Activated CD4-positive, CD25-positive, alpha-beta regulatory T cell (primary cell): Measurements from ENCODE around the gene DNM1.
A peak's percentile ranks its signal among the peaks of the same experiment; 100 is the strongest.
"Not testable (repeated sequence)": the region's sequence is repeated elsewhere in the genome, so short reads cannot be mapped to it uniquely, and the experiment has no call there.

Experiments
- DNase-seq, 4 experiments: peaks; one replicate each; lab custom pipeline; 2025; lab: John Stamatoyannopoulos, UW

Gene DNM1

DNA sequence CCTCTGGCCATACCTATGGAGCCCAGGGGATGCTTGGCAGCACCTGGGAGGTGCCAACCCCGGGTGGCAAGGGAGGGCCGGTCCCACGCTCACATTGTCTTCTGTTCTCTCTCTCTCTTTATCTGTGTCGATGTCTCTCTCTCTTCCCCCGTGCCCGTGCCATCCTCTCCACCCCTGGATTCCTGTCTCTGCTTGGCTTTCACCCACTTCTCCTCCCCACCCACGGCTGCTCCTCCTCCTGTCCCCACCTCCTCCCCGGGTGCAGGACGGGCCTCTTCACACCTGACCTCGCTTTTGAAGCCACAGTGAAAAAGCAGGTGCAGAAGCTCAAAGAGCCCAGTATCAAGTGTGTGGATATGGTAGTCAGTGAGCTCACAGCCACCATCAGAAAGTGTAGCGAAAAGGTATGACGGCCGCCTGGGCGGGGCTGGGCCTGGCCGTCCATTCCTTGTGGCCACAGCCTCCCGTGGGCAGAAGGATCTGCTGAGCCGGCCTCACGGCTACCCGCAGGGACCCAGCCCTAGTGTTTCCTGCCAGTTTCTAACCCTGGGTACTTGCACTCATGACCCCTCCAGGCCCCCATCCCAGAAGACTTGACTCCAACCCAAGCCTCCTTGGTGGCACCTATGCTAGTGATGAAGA, 22.7 kb downstream of the DNM1 start:
- DNase-seq: no peak

DNA sequence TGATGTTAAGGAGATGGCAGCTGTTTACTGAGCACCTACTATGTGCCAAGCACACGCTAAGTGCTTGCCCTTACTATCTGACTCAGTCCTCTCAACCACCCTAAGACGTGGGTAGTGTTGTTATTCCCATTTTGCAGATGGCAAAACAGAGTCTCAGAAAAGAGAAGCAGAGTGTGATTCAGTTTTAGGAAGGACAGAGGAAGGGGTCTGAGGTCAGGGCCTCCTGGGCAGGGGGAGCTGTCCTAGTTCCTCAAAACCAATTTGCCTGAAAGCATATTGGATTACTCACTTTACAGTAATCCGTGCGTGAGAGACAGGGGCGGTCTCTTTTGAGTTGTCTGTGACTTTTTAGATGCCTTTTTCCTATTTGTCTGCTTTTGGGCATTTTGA, 23.2 kb downstream of the DNM1 start:
- no peak for DNase-seq

- DNase-seq: not testable (repeated sequence)
These were observed 27.7 kb downstream of the DNM1 start for GRCh38 chr9:128230897-128231296.

GRCh38 chr9:128231638-128232527, 28.7 kb downstream of the DNM1 start:
- no peak for DNase-seq

- DNase-seq: no peak
These were observed 29.6 kb downstream of the DNM1 start for GRCh38 chr9:128232528-128233428.

DNA sequence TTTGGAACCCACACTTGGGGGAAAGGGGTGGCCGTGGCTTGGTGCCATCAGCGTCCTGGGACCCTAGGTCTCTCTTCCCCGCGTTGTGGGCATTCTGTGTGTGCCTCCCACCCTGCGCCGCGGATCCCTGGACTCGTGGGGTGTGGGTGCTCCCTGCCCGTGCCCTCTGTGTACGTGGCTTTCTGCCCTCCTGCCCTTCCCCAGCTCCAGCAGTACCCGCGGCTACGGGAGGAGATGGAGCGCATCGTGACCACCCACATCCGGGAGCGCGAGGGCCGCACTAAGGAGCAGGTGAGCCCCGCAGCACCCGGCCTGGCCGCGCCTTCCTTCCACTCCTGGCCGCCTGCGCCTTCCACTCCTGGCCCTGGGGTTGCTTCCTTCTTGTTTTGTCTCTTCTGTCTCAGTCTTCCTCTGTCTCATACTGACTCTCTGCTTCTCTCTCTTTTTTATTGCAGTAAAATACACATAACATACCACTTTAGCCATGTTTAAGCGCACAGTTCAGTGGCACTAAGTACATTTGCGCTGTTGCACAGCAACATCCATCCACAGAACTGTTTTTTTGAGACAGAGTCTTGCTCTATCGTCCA, 30.7 kb downstream of the DNM1 start:
- no peak for DNase-seq

GRCh38 chr9:128242124-128242523, 38.9 kb downstream of the DNM1 start:
- DNase-seq: no peak

DNA sequence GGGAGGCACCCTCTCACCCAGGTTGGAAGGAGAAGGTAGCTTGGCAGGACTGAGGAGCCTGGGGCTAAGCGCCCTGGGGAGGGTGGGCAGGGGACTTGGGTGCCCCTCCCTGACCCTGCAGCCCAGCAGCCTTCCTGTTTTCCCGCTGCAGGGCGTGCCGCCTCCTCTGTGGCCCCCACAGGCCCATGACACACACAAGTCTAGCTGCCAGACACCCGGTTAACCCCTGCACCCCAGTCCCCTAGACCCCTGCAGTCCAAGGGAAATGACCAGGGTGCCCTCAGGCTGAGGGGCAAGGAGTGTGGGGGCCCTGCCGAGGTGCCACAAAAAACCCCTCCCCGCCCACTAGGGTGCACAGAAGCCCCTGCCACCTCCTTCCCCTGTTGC, 39.6 kb downstream of the DNM1 start:
- no peak for DNase-seq

DNA sequence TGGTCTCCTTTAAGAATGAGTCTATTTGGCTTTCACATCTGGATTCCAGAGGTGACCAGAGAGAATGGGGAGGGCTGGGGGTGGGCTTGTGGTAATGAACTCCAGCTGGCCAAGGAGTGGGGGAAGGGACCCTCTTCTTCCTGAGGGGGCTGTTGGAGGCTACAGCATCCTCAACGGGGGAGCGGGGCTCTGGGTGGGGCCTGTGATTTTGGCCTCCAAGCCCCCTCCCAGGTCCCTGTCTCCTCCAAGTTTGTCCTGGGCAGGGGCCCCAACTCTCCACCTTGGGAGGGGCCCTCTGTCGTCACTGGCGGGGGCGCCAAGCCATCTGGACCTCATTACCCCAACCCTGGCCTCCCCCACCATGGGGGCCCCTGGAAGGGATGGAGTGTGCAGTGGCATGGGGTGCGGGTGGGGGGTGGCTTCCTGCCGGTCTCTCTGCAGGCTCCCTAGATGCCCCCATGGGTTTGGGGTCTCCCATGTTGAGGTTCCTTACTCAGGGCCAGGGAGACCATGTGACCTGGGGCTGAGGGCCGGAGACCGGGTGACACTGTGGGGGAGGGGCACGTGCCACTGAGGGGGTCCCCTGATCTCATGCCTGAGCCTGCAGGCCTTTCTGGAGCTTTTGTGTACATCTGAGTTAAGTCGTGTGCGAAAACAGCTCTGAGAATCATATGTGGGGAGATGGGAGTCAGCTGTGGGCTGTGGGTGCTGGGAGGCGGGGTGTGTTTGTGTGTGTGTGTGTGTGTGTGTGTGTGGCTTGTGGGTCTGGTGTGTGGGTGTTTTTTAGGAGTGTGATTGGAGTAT, 40.2 kb downstream of the DNM1 start:
- DNase-seq: no peak

GRCh38 chr9:128244091-128244836, 41.1 kb downstream of the DNM1 start:
- DNase-seq: no peak

DNA sequence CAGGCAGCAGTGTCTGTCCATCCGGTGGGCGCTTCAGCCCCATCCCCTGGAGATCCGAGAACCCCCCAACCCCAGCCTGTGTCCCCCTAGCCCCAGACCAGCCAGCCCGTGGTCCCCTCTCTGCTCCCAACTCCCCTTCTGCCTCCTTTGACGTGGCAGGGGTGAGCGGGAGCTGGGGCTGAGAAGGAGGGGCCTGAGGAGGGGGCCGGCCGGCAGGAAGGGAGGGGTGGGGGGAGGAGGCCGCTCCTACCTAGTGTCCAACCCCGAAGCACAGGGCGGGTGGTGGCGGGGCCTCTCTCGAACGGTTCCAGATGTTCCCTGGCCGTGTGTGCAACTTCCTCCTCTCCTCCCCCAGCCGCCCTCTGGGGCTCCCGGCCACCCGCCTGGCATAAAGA, 41.7 kb downstream of the DNM1 start:
- DNase-seq: no peak

DNA sequence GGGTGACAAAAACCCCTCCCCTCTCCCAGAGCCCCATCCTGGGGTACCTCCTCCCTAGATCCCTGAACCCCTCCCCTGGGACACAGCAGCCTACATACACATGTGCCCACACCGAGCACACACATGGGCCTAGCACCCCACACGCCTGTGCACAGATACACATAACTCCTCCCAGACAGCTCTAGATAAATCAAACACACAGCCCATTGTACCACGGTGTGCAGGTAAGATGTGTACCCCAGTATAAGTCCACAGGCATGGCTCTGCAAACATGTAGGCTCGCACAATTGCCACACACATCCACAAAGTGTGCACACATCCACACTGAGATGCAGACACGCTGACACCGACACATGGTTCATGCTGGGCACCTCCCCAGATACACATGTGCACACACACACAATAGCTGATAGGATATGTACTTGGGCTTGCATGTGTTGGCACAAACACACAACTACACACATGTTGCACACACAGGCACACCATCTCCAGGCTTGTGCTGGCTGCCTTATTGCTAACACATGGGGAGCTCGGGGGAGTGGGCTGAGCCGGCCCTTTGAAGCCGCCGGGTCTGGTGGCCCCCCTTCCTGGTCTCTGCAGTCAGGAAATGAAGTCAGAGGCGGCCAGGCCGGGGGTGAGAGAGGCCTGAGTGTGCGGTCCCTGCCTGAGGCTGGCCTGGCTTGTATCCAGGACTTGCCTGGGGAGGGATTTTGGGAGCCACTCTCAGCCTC, 42.4 kb downstream of the DNM1 start:
- no peak for DNase-seq

- DNase-seq: no peak
These were observed 43.3 kb downstream of the DNM1 start for GRCh38 chr9:128246471-128246870.

DNA sequence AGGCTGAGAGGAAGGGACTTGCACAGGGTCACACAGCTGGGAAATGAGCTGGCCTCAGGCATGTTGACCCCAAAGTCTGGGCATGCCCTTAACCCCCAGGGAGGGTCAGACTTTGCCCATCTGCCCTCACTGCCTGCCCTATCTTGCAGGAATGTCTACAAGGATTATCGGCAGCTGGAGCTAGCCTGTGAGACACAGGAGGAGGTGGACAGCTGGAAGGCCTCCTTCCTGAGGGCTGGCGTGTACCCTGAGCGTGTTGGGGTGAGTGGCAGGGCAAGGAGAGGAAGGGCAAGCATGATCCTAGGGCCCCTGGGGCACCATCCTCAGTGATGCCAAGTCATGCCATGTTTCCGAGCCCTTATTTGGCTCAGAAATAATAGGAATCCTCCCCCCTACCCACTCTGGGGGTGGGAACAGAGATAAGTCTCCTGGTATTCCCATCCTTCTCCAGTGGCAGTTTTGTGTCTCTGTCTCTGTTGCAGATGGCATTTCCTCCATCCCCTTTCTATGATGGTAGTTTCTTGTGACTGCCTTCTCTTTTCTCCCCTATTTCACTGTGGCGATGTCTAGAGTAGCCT, 44.1 kb downstream of the DNM1 start:
- DNase-seq: no peak

GRCh38 chr9:128249558-128249907, 46.4 kb downstream of the DNM1 start:
- DNase-seq: no peak

GRCh38 chr9:128249908-128250838, 47.0 kb downstream of the DNM1 start:
- DNase-seq: peak; percentile 94 to 99 (median 96)

DNA sequence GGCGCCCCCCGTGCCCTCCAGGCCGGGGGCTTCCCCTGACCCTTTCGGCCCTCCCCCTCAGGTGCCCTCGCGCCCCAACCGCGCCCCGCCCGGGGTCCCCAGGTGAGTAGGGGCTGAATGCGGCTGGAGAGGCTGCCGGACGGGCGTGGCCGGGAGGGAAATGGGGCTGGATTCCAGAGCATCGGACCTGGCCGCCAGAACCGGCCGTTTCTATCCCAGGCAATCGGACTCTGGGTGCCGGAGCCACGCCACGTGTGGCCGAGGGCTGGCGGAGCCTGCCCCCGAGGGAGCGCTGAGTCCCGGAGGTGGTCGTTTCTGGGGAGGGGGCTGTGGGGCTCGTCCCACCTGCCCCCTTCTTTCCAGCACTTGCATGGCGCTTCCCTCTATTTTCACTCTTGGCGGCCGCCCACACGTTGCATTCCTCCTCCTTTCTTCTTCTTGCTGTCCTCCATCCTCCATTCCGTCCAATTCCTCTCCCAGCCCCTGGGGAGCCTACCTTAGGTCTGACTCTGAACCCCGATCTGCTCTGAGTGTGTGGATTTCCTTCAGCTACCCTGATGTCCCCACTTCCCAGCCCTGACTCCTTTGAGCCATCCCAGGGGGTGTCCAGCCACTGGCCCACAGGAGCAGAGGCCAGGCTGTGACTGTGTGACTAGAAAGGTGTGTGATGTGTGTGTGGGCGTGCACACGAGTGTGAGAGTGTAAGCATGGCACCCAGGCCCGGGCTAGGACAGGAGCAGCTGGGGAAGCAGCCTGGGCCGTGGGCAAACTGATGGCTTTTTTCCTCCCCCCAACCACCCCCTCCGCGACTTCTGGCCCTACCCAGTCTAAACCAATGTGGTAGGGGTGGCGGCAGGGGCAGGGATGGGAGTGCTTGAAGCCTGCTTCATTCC, 47.9 kb downstream of the DNM1 start:
- DNase-seq: no peak
